Neural progenitor cell (in vitro differentiated cells): ENCODE results near the gene CUBN. TPM values are rescaled to one million over a fixed set of nuclear protein-coding genes. Genes with fewer than 3 reads are reported as not detected.
A peak's percentile ranks its signal among the peaks of the same experiment; 100 is the strongest.

Experiments used
- DNase-seq: peaks from one replicate; pipeline ENCODE4 v3.0.0-alpha.2; 2016; ENCODE audit warnings: low spot score
- H2AFZ ChIP-seq: fragments of 200-600 bp; sonication (generic); replicated peaks from 2 replicates; pipeline ENCODE4 v1.6.1; 2016; ENCODE audit warnings: antibody characterized with exemption
- H3F3A ChIP-seq: fragments of 200-600 bp; sonication (generic); 2 replicates; pipeline ENCODE4 v1.6.1; 2016; ENCODE audit warnings: antibody characterized with exemption, low read depth
- H3K27ac ChIP-seq: fragments of 200-600 bp; sonication (generic); 2 replicates; pipeline ENCODE4 v1.5.1; 2016; ENCODE audit warnings: mild to moderate bottlenecking
- H3K27me3 ChIP-seq: fragments of 200-600 bp; sonication (generic); 2 replicates; pipeline ENCODE4 v1.6.1; 2016; ENCODE audit warnings: mild to moderate bottlenecking, moderate library complexity
- H3K36me3 ChIP-seq: fragments of 200-600 bp; sonication (generic); 2 replicates; pipeline ENCODE4 v1.5.1; 2016
- H3K4me1 ChIP-seq: fragments of 200-600 bp; sonication (generic); 2 replicates; pipeline ENCODE4 v1.6.1; 2016; ENCODE audit warnings: mixed run types
- H3K4me2 ChIP-seq: fragments of 200-600 bp; sonication (generic); 2 replicates; pipeline ENCODE4 v1.6.1; 2016
- H3K4me3 ChIP-seq: fragments of 200-600 bp; sonication (generic); 2 replicates; pipeline ENCODE4 v1.5.1; 2016
- H3K79me2 ChIP-seq: fragments of 200-600 bp; sonication (generic); 2 replicates; pipeline ENCODE4 v1.6.1; 2016; ENCODE audit warnings: low read depth
- H3K9ac ChIP-seq: fragments of 200-600 bp; sonication (generic); 2 replicates; pipeline ENCODE4 v1.6.1; 2016
- H3K9me3 ChIP-seq: fragments of 200-600 bp; sonication (generic); 2 replicates; pipeline ENCODE4 v1.5.1; 2016; ENCODE audit warnings: low read depth
- H4K20me1 ChIP-seq: fragments of 200-600 bp; sonication (generic); 2 replicates; pipeline ENCODE4 v1.6.1; 2016; ENCODE audit warnings: low read depth
- H3K27ac Mint-ChIP-seq: 3 replicates; pipeline ENCODE4 v1.8.0; 2021; ENCODE audit warnings: mixed read lengths
- H3K27me3 Mint-ChIP-seq: 2 replicates; pipeline ENCODE4 v1.8.0; 2022; ENCODE audit warnings: low read depth, mild to moderate bottlenecking, inconsistent platforms, moderate library complexity, mixed read lengths; ENCODE audit not compliant: insufficient read depth
- H3K36me3 Mint-ChIP-seq: 3 replicates; pipeline ENCODE4 v1.8.0; 2021; ENCODE audit warnings: mixed read lengths
- H3K4me1 Mint-ChIP-seq: 3 replicates; pipeline ENCODE4 v1.8.0; 2021; ENCODE audit warnings: mixed read lengths
- H3K4me3 Mint-ChIP-seq: 3 replicates; pipeline ENCODE4 v1.8.0; 2021; ENCODE audit warnings: mild to moderate bottlenecking, moderate library complexity, mixed read lengths
- H3K9me3 Mint-ChIP-seq: 3 replicates; pipeline ENCODE4 v1.8.0; 2020; ENCODE audit warnings: mixed read lengths
- CTCF ChIP-seq: fragments of 200-600 bp; sonication (generic); IDR thresholded peaks from 2 replicates; pipeline ENCODE4 v1.5.1; 2017; ENCODE audit warnings: antibody characterized with exemption, mild to moderate bottlenecking
- EZH2 ChIP-seq: fragments of 200-600 bp; sonication (generic); IDR thresholded peaks from 2 replicates; pipeline ENCODE4 v1.6.1; 2017; ENCODE audit warnings: antibody characterized with exemption, mild to moderate bottlenecking, moderate library complexity
- EZH2phosphoT487 ChIP-seq: fragments of 200-600 bp; sonication (generic); IDR thresholded peaks from 2 replicates; pipeline ENCODE4 v1.6.1; 2017; ENCODE audit warnings: antibody characterized with exemption
- total RNA-seq: library from RNA; depleted of rRNA; stranded (reverse); fragments of >200 nt; gene quantifications from 2 replicates; pipeline ENCODE4 v1.2.3, GENCODE V29; 2015; ENCODE audit warnings: low replicate concordance

The CUBN gene
- total RNA-seq, 1 donor from 2014 or later = 2.2 TPM

GRCh38 chr10:16952610-16953009 is 177.0 kb downstream of the CUBN start:
- peak; percentile 23 for DNase-seq

GRCh38 chr10:16952080-16952479 is 177.5 kb downstream of the CUBN start:
- Mint-ChIP-seq H3K9me3 (peaks cover 2% of the 10 kb centered on the region), H3K27ac (peak overlapping the region; percentile 93)
- no peak overlapping the region for H3K4me2 ChIP-seq

More at GRCh38 chr10:16952610-16953009, 177.0 kb downstream of the CUBN start:
- H3K4me1 Mint-ChIP-seq = peaks cover 57% of the 10 kb centered on the region
- no peaks in the 10 kb centered on the region for H3F3A ChIP-seq
- no peaks in the 10 kb centered on the region for H3K36me3 ChIP-seq
- H3K79me2 ChIP-seq = no peaks in the 10 kb centered on the region
- peaks cover 2% of the 10 kb centered on the region for H3K9me3 Mint-ChIP-seq
- H3K36me3 Mint-ChIP-seq = peaks cover 2% of the 10 kb centered on the region
- H3K4me3 ChIP-seq = no peak overlapping the region
- H3K4me2 ChIP-seq = no peak overlapping the region
- H3K4me3 Mint-ChIP-seq = no peak overlapping the region
- peaks cover 22% of the 10 kb centered on the region for H3K4me1 ChIP-seq
- TF ChIP-seq CTCF (peak; percentile 42), EZH2 (no peak), EZH2phosphoT487 (no peak)
- H3K27ac Mint-ChIP-seq = peak overlapping the region; percentile 93
- H2AFZ ChIP-seq = no peak overlapping the region
- no peak overlapping the region for H3K27ac ChIP-seq
- no peaks in the 10 kb centered on the region for H3K27me3 Mint-ChIP-seq
- no peaks in the 10 kb centered on the region for H3K27me3 ChIP-seq
- no peaks in the 10 kb centered on the region for H3K9me3 ChIP-seq
- no peak overlapping the region for H3K9ac ChIP-seq
- H4K20me1 ChIP-seq = no peaks in the 10 kb centered on the region

GRCh38 chr10:16950656-16951601 is 178.7 kb downstream of the CUBN start:
- no peaks in the 10 kb centered on the region for H3K9me3 ChIP-seq
- peak; percentile 83 for DNase-seq
- Mint-ChIP-seq H3K4me1 (peaks cover 70% of the 10 kb centered on the region), H3K36me3 (peaks cover 5% of the 10 kb centered on the region), H3K9me3 (peaks cover 2% of the 10 kb centered on the region), H3K27ac (peak overlapping the region; percentile 93), H3K4me3 (peak overlapping the region; percentile 57), H3K27me3 (no peaks in the 10 kb centered on the region)
- peak overlapping the region; percentile 32 for H2AFZ ChIP-seq
- no peak for TF ChIP-seq CTCF
- no peak for TF ChIP-seq EZH2phosphoT487
- no peak for TF ChIP-seq EZH2
- no peaks in the 10 kb centered on the region for H3K27me3 ChIP-seq
- peaks cover 22% of the 10 kb centered on the region for H3K4me1 ChIP-seq
- peak overlapping the region; percentile 65 for H3K4me2 ChIP-seq
- no peaks in the 10 kb centered on the region for H3K79me2 ChIP-seq
- no peak overlapping the region for H3K4me3 ChIP-seq
- H3K9ac ChIP-seq = no peak overlapping the region
- no peaks in the 10 kb centered on the region for H3K36me3 ChIP-seq
- no peak overlapping the region for H3K27ac ChIP-seq
- H3F3A ChIP-seq = no peaks in the 10 kb centered on the region
- H4K20me1 ChIP-seq = no peaks in the 10 kb centered on the region

More at GRCh38 chr10:16952080-16952479, 177.5 kb downstream of the CUBN start:
- no peaks in the 10 kb centered on the region for H3F3A ChIP-seq
- H3K36me3 ChIP-seq = no peaks in the 10 kb centered on the region
- no peaks in the 10 kb centered on the region for H3K27me3 Mint-ChIP-seq
- TF ChIP-seq EZH2 (no peak), CTCF (no peak), EZH2phosphoT487 (no peak)
- H3K36me3 Mint-ChIP-seq = peaks cover 3% of the 10 kb centered on the region
- no peak overlapping the region for H2AFZ ChIP-seq
- H3K27me3 ChIP-seq = no peaks in the 10 kb centered on the region
- no peak for DNase-seq
- H4K20me1 ChIP-seq = no peaks in the 10 kb centered on the region
- no peaks in the 10 kb centered on the region for H3K9me3 ChIP-seq
- no peak overlapping the region for H3K4me3 Mint-ChIP-seq
- H3K4me1 Mint-ChIP-seq = peaks cover 63% of the 10 kb centered on the region
- H3K9ac ChIP-seq = no peak overlapping the region
- peaks cover 22% of the 10 kb centered on the region for H3K4me1 ChIP-seq
- no peak overlapping the region for H3K4me3 ChIP-seq
- no peaks in the 10 kb centered on the region for H3K79me2 ChIP-seq
- H3K27ac ChIP-seq = no peak overlapping the region
